ENCODE data around the gene TBCK.
A peak's percentile ranks its signal among the peaks of the same experiment; 100 is the strongest.

The TBCK gene

GRCh38 chr4:106109929-106110328 is 206.1 kb downstream of the TBCK start:
- no peak for DNase-seq

- no peak for DNase-seq
Measured at GRCh38 chr4:106105697-106106096, 210.3 kb downstream of the TBCK start.

- DNase-seq = no peak
Measured at GRCh38 chr4:106104276-106104675, 211.7 kb downstream of the TBCK start.

- no peak for DNase-seq
Measured at GRCh38 chr4:106096454-106096853, 219.6 kb downstream of the TBCK start.

- no peak for DNase-seq
Measured at GRCh38 chr4:106095408-106095807, 220.6 kb downstream of the TBCK start.

- DNase-seq = no peak
Measured at GRCh38 chr4:106092361-106093040, 223.5 kb downstream of the TBCK start.

GRCh38 chr4:106090826-106091225 is 225.2 kb downstream of the TBCK start:
- DNase-seq = no peak

GRCh38 chr4:106083065-106083464 is 232.9 kb downstream of the TBCK start:
- DNase-seq = no peak

GRCh38 chr4:106080376-106080775 is 235.6 kb downstream of the TBCK start:
- no peak for DNase-seq

- DNase-seq = no peak
Measured at GRCh38 chr4:106079616-106080015, 236.4 kb downstream of the TBCK start.

GRCh38 chr4:106065018-106065417 is 251.0 kb downstream of the TBCK start:
- DNase-seq = no peak

GRCh38 chr4:106063009-106063408 is 253.0 kb downstream of the TBCK start:
- no peak for DNase-seq

- DNase-seq = peak; percentile 3
Measured at GRCh38 chr4:106062452-106062875, 253.5 kb downstream of the TBCK start.

- no peak for DNase-seq
Measured at GRCh38 chr4:106058921-106059320, 257.1 kb downstream of the TBCK start.

GRCh38 chr4:106056914-106057313 is 259.1 kb downstream of the TBCK start:
- DNase-seq = no peak

- no peak for DNase-seq
Measured at GRCh38 chr4:106051514-106051913, 264.5 kb downstream of the TBCK start.

GRCh38 chr4:106049490-106049889 is 266.5 kb downstream of the TBCK start:
- no peak for DNase-seq

GRCh38 chr4:106048250-106048971 is 267.6 kb downstream of the TBCK start:
- DNase-seq = no peak

GRCh38 chr4:106046083-106046482 is 269.9 kb downstream of the TBCK start:
- no peak for DNase-seq

- no peak for DNase-seq
Measured at GRCh38 chr4:106041294-106042002, 274.6 kb downstream of the TBCK start.

- no peak for DNase-seq
Measured at GRCh38 chr4:106039796-106040195, 276.2 kb downstream of the TBCK start.

- DNase-seq = no peak
Measured at GRCh38 chr4:106038908-106039307, 277.1 kb downstream of the TBCK start.

GRCh38 chr4:106038012-106038411 is 278.0 kb downstream of the TBCK start:
- DNase-seq = no peak

- DNase-seq = no peak
Measured at GRCh38 chr4:106036848-106037247, 279.2 kb downstream of the TBCK start.

All from hematopoietic multipotent progenitor cell treated with erythropoietin and hydrocortisone succinate and interleukin-3 and kit ligand, for 8 days (in vitro differentiated cells).